ENCODE results near the gene TNFSF18.
"Not testable (repeated sequence)": the region's sequence is repeated elsewhere in the genome, so short reads cannot be mapped to it uniquely, and the experiment has no call there.

DNA sequence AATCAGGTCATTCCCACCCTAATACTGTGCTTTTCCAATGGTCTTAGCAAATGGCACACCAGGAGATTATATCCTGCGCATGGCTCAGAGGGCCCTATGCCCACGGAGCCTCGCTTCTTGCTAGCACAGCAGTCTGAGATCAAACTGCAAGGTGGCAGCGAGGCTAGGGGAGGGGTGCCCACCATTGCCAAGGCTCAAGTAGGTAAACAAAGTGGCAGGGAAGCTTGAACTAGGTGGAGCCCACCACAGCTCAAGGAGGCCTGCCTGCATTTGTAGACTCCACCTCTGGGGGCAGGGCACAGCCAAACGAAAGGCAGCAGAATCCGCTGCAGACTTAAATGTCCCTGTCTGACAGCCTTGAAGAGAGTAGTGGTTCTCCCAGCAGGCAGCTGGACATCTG is 23.5 kb upstream of the TNFSF18 start:
- not testable (repeated sequence) for TF ChIP-seq POLR2A (IDR thresholded peaks at IDR 0.05; ENCODE audit: low read length); GATA1 (IDR thresholded peaks at IDR 0.05; ENCODE audit: low read depth, low read length)

Data from erythroblast (primary cell).